GM18526 (cell line): Measurements from ENCODE around the gene ZMYND8.

Experiments
- POLR2A ChIP-seq: IDR thresholded peaks from 3 replicates; pipeline ENCODE4 v1.6.1; 2011; ENCODE audit not compliant: insufficient read length; ENCODE audit errors: extremely low read depth

ZMYND8 gene

DNA sequence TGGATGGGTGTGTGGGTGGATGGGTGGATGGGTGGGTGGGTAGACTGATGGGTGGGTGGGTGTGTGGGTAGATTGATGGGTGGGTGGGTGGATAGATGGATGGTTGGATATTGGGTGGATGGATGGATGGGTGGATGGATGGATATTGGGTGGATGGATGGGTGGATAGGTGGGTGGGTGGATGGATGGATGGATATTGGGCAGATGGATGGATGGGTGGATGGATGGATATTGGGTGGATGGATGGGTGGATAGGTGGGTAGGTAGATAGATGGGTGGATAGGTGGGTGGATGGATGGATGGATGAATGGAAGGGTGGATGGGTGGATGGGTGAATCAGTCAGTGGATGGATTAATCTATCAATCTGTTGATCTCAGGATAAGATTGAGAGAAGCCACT, 177.2 kb downstream of the ZMYND8 start:
- TF ChIP-seq POLR2A, result no peak

DNA sequence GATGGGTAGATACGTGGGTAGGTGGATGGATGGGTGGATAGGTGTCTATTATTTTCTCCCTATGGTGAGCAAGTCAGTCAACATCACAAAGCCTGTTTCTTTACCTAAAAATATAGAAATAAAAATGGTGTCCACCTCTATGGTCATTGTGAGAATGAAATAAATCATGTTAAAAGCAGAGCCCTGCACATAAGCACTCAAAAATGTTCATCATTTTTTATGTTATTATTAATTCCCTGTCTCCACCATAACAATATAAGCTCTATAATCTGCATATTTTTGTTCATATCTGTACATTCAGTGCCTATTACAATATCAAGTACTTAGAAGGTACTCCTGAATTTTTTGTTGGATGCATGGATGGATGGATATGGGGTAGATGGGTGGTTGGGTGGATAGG, 177.6 kb downstream of the ZMYND8 start:
- TF ChIP-seq POLR2A, result no peak

DNA sequence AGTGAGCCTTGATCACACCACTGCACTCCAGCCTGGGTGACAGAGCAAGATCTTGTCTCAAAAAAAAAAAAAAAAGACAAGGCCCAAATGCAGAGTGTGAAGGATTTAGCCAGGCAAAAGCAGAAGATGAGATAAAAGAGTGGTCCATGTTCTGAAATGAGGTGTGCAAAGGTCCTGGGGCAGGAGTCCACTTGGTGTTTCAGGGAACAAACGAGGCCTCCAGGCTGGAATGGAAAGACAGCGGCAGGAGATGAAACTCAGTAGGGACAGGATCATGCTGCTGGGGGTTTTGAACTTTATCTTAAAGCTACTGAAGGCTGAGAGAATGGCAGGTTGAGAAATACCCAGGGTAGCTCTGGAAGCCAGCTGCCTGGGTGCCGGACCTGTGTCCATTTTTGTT, 178.2 kb downstream of the ZMYND8 start:
- TF ChIP-seq POLR2A, result no peak

DNA sequence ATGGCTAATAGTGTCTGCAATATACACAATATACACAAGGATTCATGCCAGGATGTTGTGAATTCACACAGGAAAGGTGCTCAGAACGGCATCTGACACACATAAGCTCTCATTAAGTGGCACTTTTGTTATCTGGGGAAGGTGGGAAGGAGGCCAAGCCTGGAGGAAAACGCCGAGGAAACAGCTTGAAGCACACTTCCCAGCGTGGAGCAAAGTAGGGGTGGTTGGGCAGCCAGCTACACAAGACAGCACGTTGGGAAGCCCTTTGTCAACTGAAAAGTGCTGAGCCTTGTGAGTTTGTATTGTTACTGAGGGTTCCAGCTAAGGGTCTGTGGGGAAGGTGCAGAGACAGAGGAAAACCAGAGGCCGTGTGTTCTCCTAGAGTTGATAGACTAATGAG, 181.0 kb downstream of the ZMYND8 start:
- no peak for TF ChIP-seq POLR2A

DNA sequence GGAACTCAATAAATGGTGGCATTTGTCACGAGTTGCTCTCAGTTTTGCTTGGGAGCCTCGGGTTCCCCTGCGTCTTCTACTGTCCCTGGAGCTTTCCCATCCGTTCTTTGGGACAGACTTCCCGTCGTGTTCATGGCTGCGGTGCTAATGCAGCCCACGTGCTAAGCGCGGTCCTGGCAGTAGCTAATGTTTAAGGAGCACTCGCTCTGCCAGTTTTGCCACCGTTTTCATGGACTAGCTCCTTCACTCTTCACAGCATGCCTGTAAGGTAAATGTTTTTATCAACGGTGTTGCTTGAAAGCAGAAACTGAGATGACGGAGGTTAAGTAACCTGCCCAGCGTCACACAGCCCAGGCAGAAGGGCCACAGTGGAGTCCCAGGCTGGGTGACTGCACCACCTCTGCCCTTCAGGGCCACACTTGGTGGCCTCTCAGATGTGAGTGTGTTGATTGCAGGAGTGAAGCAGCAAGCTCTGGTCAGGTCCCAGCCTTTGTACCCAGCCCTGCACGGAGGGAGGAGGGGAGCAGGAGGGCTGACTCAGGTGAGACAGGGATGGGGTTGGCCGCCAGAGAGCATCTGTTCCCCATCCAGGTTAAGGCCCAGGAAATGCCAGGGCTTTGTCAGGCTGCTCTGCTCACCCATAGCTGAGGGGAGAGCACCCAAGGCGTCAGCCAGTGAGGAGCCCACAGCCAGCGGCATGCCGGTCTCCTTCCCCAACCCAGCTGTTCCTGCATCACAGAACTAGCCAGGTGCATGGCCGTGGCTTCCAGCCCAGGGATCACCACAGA, 181.8 kb downstream of the ZMYND8 start:
- TF ChIP-seq POLR2A, result no peak

DNA sequence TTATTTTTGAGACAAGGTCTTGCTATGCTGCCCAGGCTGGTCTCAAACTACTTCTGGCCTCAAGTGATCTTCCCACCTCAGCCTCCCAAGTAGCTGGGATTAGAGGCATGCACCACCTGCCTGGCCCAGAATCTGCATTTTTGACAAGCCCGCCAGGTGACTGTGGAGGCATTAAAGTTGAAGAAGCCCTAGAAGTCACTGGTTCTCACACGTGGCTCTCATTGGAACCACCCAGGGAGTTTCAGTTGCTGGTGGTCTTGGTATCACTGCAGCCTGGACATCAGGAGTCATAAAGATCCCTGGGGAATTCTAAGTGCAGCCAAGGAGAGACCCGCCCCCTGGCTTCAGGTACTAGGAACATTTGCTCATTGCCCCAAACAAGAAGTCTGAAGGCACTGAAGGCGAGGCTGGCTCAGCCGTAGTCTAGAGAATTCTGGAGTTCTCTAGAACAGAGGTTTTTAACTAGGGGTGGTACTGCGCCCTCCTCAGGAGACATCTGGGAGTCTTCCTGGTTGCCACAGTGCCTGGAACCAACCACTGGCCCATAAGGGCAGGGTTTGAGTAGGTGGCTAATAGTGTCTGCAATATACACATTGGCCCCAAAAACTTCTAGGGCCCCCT, 182.8 kb downstream of the ZMYND8 start:
- no peak for TF ChIP-seq POLR2A

DNA sequence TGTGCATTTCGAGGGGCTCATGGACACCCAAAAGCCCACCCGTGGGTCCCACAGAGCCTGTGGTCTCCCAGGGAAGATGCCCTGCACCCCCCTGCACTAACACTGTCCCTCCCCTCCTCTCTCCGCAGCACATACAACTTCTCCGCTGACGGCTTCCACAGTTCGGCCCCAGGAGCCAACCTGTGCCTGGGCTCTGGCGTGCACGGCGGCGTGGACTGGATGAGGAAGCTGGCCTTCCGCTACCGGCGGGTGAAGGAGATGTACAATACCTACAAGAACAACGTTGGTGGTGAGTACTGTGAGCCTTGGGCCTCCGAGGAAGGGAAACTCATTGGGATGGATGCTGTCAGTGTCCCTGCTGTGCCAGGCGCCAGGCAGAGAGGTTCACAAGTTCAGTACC, 183.9 kb downstream of the ZMYND8 start:
- TF ChIP-seq POLR2A, result no peak

DNA sequence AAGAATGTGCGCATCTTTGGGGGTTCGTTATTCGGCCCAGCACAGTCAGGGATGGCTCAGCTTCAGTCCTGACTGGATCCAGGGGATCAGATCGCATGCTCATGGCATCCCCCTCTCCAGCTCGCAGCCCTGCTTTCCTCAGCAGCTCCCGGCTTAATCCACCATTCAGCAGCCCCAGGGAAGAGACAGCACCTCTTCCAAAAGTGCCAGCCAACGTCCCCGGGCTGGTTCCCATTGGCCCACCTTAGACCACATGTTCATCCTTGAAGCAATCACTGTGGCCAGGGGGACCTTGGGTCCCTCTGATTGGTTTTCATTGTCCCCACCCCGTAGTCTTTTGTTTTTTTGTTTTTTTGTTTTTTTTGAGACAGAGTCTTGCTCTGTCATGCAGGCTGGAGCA, 188.7 kb downstream of the ZMYND8 start:
- TF ChIP-seq POLR2A, result no peak

DNA sequence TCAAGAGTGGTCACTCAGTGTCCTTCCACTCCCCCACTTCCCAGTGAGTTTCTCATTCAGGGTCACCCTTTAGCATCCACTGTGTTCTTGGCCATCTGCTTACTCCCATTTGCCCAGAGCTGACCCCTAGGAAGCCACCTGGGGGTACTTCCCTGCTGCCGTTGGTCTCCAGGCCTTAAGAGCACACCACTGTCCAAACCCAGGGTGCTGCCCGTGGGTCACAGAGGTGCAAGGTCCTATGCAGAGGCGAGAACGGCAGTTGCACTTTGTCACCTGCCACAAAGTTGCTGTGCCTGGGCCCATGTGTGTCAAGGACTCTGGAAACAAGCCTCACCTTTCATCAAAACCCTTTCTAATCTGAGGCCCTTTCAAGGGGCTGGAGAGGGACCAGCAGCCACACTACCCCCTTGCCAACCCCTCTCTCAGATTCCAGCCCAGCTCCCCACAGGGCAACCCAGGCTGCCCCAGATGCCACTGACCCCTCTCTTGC, 191.1 kb downstream of the ZMYND8 start:
- TF ChIP-seq POLR2A, result no peak

DNA sequence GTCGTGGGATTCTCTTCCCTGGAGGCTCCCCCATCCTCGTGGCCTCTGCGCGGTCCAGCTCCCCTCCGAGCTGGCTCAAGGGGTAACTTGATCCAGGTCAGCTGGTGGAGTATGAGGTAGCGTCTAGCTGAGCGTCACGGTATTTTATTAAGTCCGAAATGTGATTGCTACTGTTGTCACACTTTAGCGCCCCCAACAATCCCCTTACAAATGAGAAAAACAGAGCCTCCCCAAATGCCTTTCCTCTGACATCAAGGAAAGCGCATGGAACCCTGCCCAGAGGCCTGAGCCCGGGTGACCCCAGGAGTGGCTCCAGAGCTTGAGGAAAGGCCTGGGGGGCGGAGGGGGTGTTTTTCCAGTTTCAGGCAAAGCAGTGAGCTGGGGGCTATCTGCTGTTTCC, 192.4 kb downstream of the ZMYND8 start:
- no peak for TF ChIP-seq POLR2A

DNA sequence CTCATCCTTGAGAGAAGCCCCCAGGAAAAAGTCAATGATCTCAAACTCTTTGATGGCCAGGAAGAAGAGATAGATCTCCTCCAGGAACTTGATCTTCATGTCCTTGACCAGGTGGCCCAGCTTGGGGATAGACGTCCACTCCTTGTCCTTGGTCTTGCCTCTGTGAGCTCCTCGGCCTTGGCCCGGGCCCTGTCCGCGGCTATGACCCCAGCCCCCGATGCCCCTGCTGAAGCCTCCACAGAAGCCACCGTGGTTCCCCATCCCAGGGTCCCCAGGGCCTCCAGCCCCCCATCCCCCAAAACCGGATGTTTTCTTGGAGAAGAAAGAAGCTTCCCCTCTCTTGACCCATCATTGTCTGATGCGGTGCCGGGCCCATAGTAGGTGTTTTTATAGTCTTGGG, 195.1 kb downstream of the ZMYND8 start:
- TF ChIP-seq POLR2A, result no peak

DNA sequence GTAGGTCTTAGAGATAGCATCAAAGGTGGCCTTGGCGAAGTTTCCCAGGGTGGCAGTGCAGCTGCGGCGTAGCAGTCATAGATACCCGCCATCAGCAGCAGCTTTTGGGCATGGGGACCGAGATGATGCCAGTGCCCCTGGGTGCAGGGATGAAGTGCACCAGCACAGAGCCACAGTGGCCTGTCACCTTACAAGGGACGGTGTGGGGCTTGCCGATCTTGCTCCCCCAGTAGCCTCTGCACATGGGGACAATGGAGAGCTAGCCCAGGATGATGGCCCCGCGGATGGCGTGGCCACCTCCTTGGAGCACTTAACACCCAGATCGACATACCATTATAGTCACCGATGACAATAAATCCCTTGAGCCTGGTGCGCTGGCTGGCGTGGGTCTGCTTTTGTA, 195.5 kb downstream of the ZMYND8 start:
- TF ChIP-seq POLR2A, result no peak

DNA sequence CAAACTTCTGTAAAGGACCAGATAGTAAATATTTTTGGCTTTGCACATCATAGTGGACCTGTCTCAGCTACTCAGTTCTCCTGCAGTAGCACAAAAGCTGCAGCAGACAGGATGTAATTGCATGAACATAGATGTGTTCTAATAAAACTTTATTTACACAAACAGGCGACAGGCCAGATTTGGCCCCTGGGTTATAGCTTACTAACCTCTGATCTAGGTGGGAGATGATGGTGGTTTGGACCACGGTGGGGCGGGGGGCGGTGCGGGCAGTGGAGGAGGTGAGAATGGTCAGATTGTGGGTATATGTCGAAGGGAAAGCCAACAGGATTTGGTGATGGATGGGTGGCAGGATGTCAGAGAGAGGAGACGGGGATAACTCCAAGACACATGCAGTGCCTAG, 196.3 kb downstream of the ZMYND8 start:
- no peak for TF ChIP-seq POLR2A
